Large intestine (tissue), 3 donors: ENCODE measurements around the gene KLHL28. TPM values are rescaled to one million over a fixed set of nuclear protein-coding genes. Genes with fewer than 3 reads are reported as not detected.

Source experiments
- DNase-seq, 2 donors: peaks; one replicate each; pipeline versions ENCODE4 v3.0.0 to v3.0.0-alpha.2; 2013
- H3K27ac ChIP-seq: one replicate; pipeline ENCODE4 v1.5.1; 2013; ENCODE audit warnings: low read length
- H3K27me3 ChIP-seq: 2 replicates; pipeline ENCODE4 v1.6.1; 2013; ENCODE audit warnings: low read length; ENCODE audit not compliant: control insufficient read depth, insufficient read depth
- H3K36me3 ChIP-seq: 2 replicates; pipeline ENCODE4 v1.6.1; 2013; ENCODE audit warnings: low read length; ENCODE audit not compliant: control insufficient read depth, insufficient read depth
- H3K4me1 ChIP-seq: one replicate; pipeline ENCODE4 v1.6.1; 2013; ENCODE audit warnings: low read length; ENCODE audit not compliant: control insufficient read depth, insufficient read depth
- H3K4me3 ChIP-seq: one replicate; pipeline ENCODE4 v1.5.1; 2013; ENCODE audit warnings: low read length
- H3K9me3 ChIP-seq: one replicate; pipeline ENCODE4 v1.6.1; 2013; ENCODE audit warnings: mild to moderate bottlenecking, low read depth, low read length, moderate library complexity; ENCODE audit not compliant: control insufficient read depth
- WGBS: methylation state at CpG from one replicate; pipeline ENCODE4 v1.1.5; 2013; ENCODE audit warnings: low lambda C conversion rate; ENCODE audit not compliant: insufficient coverage; 5-methylcytosine and 5-hydroxymethylcytosine counted together
- polyA plus RNA-seq: library from polyadenylated mRNA; unstranded; fragments of 120-200 nt; gene quantifications from one replicate; pipeline ENCODE4 v1.2.1, GENCODE V29; 2013

The KLHL28 gene
- polyA plus RNA-seq, 1 donor, result 15.1 TPM

- H3K4me3 ChIP-seq, result no peak overlapping the region
- DNase-seq, result no peak
- H3K27me3 ChIP-seq, result no peaks in the 10 kb centered on the region
- no peak overlapping the region for H3K27ac ChIP-seq
- H3K36me3 ChIP-seq, result no peaks in the 10 kb centered on the region
- WGBS, result 82% methylated on average over 2 of the region's 3 CpGs
- H3K4me1 ChIP-seq, result no peaks in the 10 kb centered on the region
- no peaks in the 10 kb centered on the region for H3K9me3 ChIP-seq
Measured at GRCh38 chr14:44981198-44981597, 19.5 kb upstream of the KLHL28 start.

- Histone ChIP-seq H3K4me1 (no peaks in the 10 kb centered on the region), H3K4me3 (no peak overlapping the region), H3K27ac (no peak overlapping the region), H3K9me3 (no peaks in the 10 kb centered on the region), H3K27me3 (no peaks in the 10 kb centered on the region), H3K36me3 (no peaks in the 10 kb centered on the region)
- no peak for DNase-seq
Measured at GRCh38 chr14:44979740-44980356, 18.1 kb upstream of the KLHL28 start.

- no peaks in the 10 kb centered on the region for H3K4me1 ChIP-seq
- H3K27me3 ChIP-seq, result no peaks in the 10 kb centered on the region
- H3K36me3 ChIP-seq, result no peaks in the 10 kb centered on the region
- no peaks in the 10 kb centered on the region for H3K9me3 ChIP-seq
- WGBS, result 60% methylated on average over 1 of the region's 2 CpGs
- no peak for DNase-seq
- no peak overlapping the region for H3K27ac ChIP-seq
- no peak overlapping the region for H3K4me3 ChIP-seq
Measured at GRCh38 chr14:44979273-44979672, 17.5 kb upstream of the KLHL28 start.

- H3K4me1 ChIP-seq, result no peaks in the 10 kb centered on the region
- H3K27ac ChIP-seq, result no peak overlapping the region
- H3K9me3 ChIP-seq, result peaks cover 12% of the 10 kb centered on the region
- DNase-seq, result no peak
- H3K36me3 ChIP-seq, result peaks cover 5% of the 10 kb centered on the region
- H3K4me3 ChIP-seq, result no peak overlapping the region
- H3K27me3 ChIP-seq, result no peaks in the 10 kb centered on the region
- 99% methylated on average over 4 of the region's 4 CpGs for WGBS
Measured at GRCh38 chr14:44971459-44971858, 9.7 kb upstream of the KLHL28 start.

- Histone ChIP-seq H3K4me1 (no peaks in the 10 kb centered on the region), H3K4me3 (no peak overlapping the region), H3K36me3 (peaks cover 5% of the 10 kb centered on the region), H3K9me3 (peaks cover 12% of the 10 kb centered on the region), H3K27me3 (no peaks in the 10 kb centered on the region), H3K27ac (no peak overlapping the region)
- DNase-seq, result no peak
Measured at GRCh38 chr14:44970907-44971306, 9.2 kb upstream of the KLHL28 start.

GRCh38 chr14:44968714-44969113, 7.0 kb upstream of the KLHL28 start:
- no peak overlapping the region for H3K4me3 ChIP-seq
- no peak overlapping the region for H3K27ac ChIP-seq
- H3K9me3 ChIP-seq, result peaks cover 12% of the 10 kb centered on the region
- H3K36me3 ChIP-seq, result peaks cover 5% of the 10 kb centered on the region
- DNase-seq, result no peak
- no peaks in the 10 kb centered on the region for H3K27me3 ChIP-seq
- no peaks in the 10 kb centered on the region for H3K4me1 ChIP-seq

- peak overlapping the region; percentile 5 for H3K4me3 ChIP-seq
- peaks cover 5% of the 10 kb centered on the region for H3K36me3 ChIP-seq
- DNase-seq, result no peak
- WGBS, result 75% methylated on average over 2 of the region's 4 CpGs
- no peaks in the 10 kb centered on the region for H3K4me1 ChIP-seq
- H3K9me3 ChIP-seq, result peaks cover 12% of the 10 kb centered on the region
- H3K27me3 ChIP-seq, result no peaks in the 10 kb centered on the region
- H3K27ac ChIP-seq, result no peak overlapping the region
Measured at GRCh38 chr14:44966601-44967336, 5.0 kb upstream of the KLHL28 start.

- WGBS, result no CpG with 5 or more reads among the region's 7 CpGs
- H3K27ac ChIP-seq, result no peak overlapping the region
- DNase-seq, result no peak
- peaks cover 4% of the 10 kb centered on the region for H3K4me1 ChIP-seq
- no peaks in the 10 kb centered on the region for H3K27me3 ChIP-seq
- peak overlapping the region; percentile 85 for H3K4me3 ChIP-seq
- peaks cover 2% of the 10 kb centered on the region for H3K36me3 ChIP-seq
- H3K9me3 ChIP-seq, result peaks cover 5% of the 10 kb centered on the region
Measured at GRCh38 chr14:44963775-44964380, 2.1 kb upstream of the KLHL28 start.

GRCh38 chr14:44963044-44963528, 1.3 kb upstream of the KLHL28 start:
- H3K4me3 ChIP-seq, result peak overlapping the region; percentile 85
- no CpG with 5 or more reads among the region's 13 CpGs for WGBS
- peak overlapping the region; percentile 72 for H3K27ac ChIP-seq
- H3K4me1 ChIP-seq, result peaks cover 7% of the 10 kb centered on the region
- DNase-seq, result peak in 1 of 2 donors; percentile 34
- H3K9me3 ChIP-seq, result peaks cover under 1% of the 10 kb centered on the region
- no peaks in the 10 kb centered on the region for H3K27me3 ChIP-seq
- peaks cover 2% of the 10 kb centered on the region for H3K36me3 ChIP-seq

- Histone ChIP-seq H3K27ac (peak overlapping the region; percentile 72), H3K4me3 (peak overlapping the region; percentile 85), H3K4me1 (peaks cover 7% of the 10 kb centered on the region), H3K9me3 (no peaks in the 10 kb centered on the region), H3K36me3 (peaks cover under 1% of the 10 kb centered on the region), H3K27me3 (no peaks in the 10 kb centered on the region)
- peak in 1 of 2 donors; percentile 18 for DNase-seq
- no CpG with 5 or more reads among the region's 39 CpGs for WGBS
Measured at GRCh38 chr14:44962334-44963043, 742 bp upstream of the KLHL28 start.
